OCI-LY7 (cell line): Measurements from ENCODE around the gene NAV2. TPM values are rescaled to one million over a fixed set of nuclear protein-coding genes. Genes with fewer than 3 reads are reported as not detected.

Source experiments
- BruUV-seq: library from RNA; stranded (reverse); fragments of 400-500 nt; replicated peaks from 2 replicates; lab custom pipeline; 2021; lab: Mats Ljungman, UMichigan
- CTCF ChIA-PET: fragments of 300-600 bp; sonication (Branson Sonifier 250); formaldehyde crosslinking; loops from one replicate; lab custom pipeline; 2022; ENCODE audit warnings: antibody characterized with exemption; ENCODE audit not compliant: unreplicated experiment; lab: Charles Lee
- POLR2A ChIA-PET: fragments of 300-600 bp; sonication (Branson Sonifier 250); formaldehyde crosslinking; loops from one replicate; lab custom pipeline; 2022; ENCODE audit warnings: antibody characterized with exemption; lab: Charles Lee
- DNase-seq: peaks from one replicate; pipeline ENCODE4 v3.0.0-alpha.2; 2015; ENCODE audit warnings: low spot score
- H2AFZ ChIP-seq: fragments of 200-600 bp; sonication (generic), shearing (Covaris generic); 2 replicates; pipeline ENCODE4 v1.6.1; 2014; ENCODE audit warnings: mild to moderate bottlenecking, antibody characterized with exemption, low read length, moderate library complexity
- H3K27ac ChIP-seq: fragments of 200-600 bp; sonication (generic); 2 replicates; pipeline ENCODE4 v1.5.1; 2014; ENCODE audit warnings: mixed run types, low read depth, mild to moderate bottlenecking, moderate library complexity, low read length, inconsistent platforms; ENCODE audit not compliant: poor library complexity, severe bottlenecking
- H3K36me3 ChIP-seq: fragments of 200-600 bp; sonication (generic); 2 replicates; pipeline ENCODE4 v1.6.1; 2014; ENCODE audit warnings: mild to moderate bottlenecking, antibody characterized with exemption, low read length, moderate library complexity, mixed read lengths; ENCODE audit not compliant: insufficient read depth
- H3K4me1 ChIP-seq: fragments of 200-600 bp; sonication (generic); 2 replicates; pipeline ENCODE4 v1.5.1; 2014; ENCODE audit warnings: mild to moderate bottlenecking, low read length; ENCODE audit not compliant: insufficient read depth, poor library complexity, severe bottlenecking
- H3K4me2 ChIP-seq: fragments of 200-600 bp; sonication (generic); 2 replicates; pipeline ENCODE4 v1.6.1; 2014; ENCODE audit warnings: mild to moderate bottlenecking, low read length
- H3K4me3 ChIP-seq: fragments of 200-600 bp; sonication (generic); 2 replicates; pipeline ENCODE4 v1.5.1; 2014; ENCODE audit warnings: mild to moderate bottlenecking, low read depth, low read length; ENCODE audit not compliant: poor library complexity, severe bottlenecking
- H3K79me2 ChIP-seq: fragments of 200-600 bp; sonication (generic); 2 replicates; pipeline ENCODE4 v1.6.1; 2016; ENCODE audit warnings: low read depth, mild to moderate bottlenecking, low read length, moderate library complexity, mixed read lengths; ENCODE audit not compliant: insufficient read depth
- H3K9me2 ChIP-seq: fragments of 200-600 bp; sonication (generic); 2 replicates; pipeline ENCODE4 v1.6.1; 2016; ENCODE audit warnings: mild to moderate bottlenecking, low read length, mixed read lengths; ENCODE audit not compliant: insufficient read depth
- H3K9me3 ChIP-seq: fragments of 200-600 bp; sonication (generic); 2 replicates; pipeline ENCODE4 v1.6.1; 2014; ENCODE audit warnings: mild to moderate bottlenecking, mixed run types, low read length, mixed read lengths
- H4K20me1 ChIP-seq: fragments of 200-600 bp; sonication (generic); 2 replicates; pipeline ENCODE4 v1.6.1; 2014; ENCODE audit warnings: mild to moderate bottlenecking, antibody characterized with exemption, low read length, moderate library complexity, mixed read lengths; ENCODE audit not compliant: insufficient read depth
- CTCF ChIP-seq: fragments of 200-600 bp; sonication (generic); conservative IDR thresholded peaks from 2 replicates; pipeline ENCODE4 v1.5.1; 2014; ENCODE audit warnings: mild to moderate bottlenecking, antibody characterized with exemption, low read length, moderate library complexity, mixed read lengths
- EZH2phosphoT487 ChIP-seq: fragments of 200-600 bp; sonication (generic); IDR thresholded peaks from 2 replicates; pipeline ENCODE4 v1.6.1; 2018; ENCODE audit warnings: low read depth, borderline replicate concordance, mild to moderate bottlenecking, mixed run types, antibody characterized with exemption, low read length, moderate library complexity, mixed read lengths
- intact Hi-C: fragments of 100-400 bp; cut with micrococcal nuclease; formaldehyde crosslinking; loops from one replicate; pipeline ENCODE4 v1.10.0; 2022; ENCODE audit not compliant: unreplicated experiment
- total RNA-seq, 2 experiments: library from RNA; depleted of rRNA in 1 of 2; stranded (reverse); fragments of >200 nt in 1 of 2; shearing (Covaris generic) in 1 of 2; gene quantifications; 2 replicates each; pipeline ENCODE4 v1.2.3, GENCODE V29; 2014 to 2022

NAV2 gene
- total RNA-seq, 2 experiments from 2014 or later = 0.06 to 0.68 TPM

- Histone ChIP-seq H3K79me2 (no peaks in the 10 kb centered on the region), H3K9me3 (no peaks in the 10 kb centered on the region), H3K27ac (no peak overlapping the region), H3K36me3 (no peaks in the 10 kb centered on the region), H3K4me2 (no peak overlapping the region), H3K4me3 (no peak overlapping the region), H4K20me1 (no peaks in the 10 kb centered on the region), H2AFZ (no peak overlapping the region), H3K9me2 (no peaks in the 10 kb centered on the region), H3K4me1 (no peaks in the 10 kb centered on the region)
- no peak for DNase-seq
- BruUV-seq = no TSS peak
- no peak for TF ChIP-seq EZH2phosphoT487
- intact Hi-C loops = no loop called here
- ChIA-PET CTCF (no interaction called here), POLR2A (no interaction called here)
Measured at GRCh38 chr11:20067665-20068064, 355.0 kb downstream of the NAV2 start.

GRCh38 chr11:20068691-20069090, 356.1 kb downstream of the NAV2 start:
- no peaks in the 10 kb centered on the region for H3K9me2 ChIP-seq
- no peak overlapping the region for H3K27ac ChIP-seq
- ChIA-PET POLR2A (interaction anchor here (0.6 kb wide), 1 partner anchor 14 kb away, joined by 3 read pairs; no protein-coding TSS in a partner anchor), CTCF (no interaction called here)
- H2AFZ ChIP-seq = no peak overlapping the region
- H3K4me3 ChIP-seq = no peak overlapping the region
- TF ChIP-seq EZH2phosphoT487 (no peak), CTCF (no peak)
- H3K9me3 ChIP-seq = no peaks in the 10 kb centered on the region
- no peak overlapping the region for H3K4me2 ChIP-seq
- no peaks in the 10 kb centered on the region for H3K79me2 ChIP-seq
- BruUV-seq = no TSS peak
- DNase-seq = no peak
- no peaks in the 10 kb centered on the region for H4K20me1 ChIP-seq
- no peaks in the 10 kb centered on the region for H3K36me3 ChIP-seq
- intact Hi-C loops = no loop called here
- no peaks in the 10 kb centered on the region for H3K4me1 ChIP-seq

- Histone ChIP-seq H2AFZ (no peak overlapping the region), H4K20me1 (no peaks in the 10 kb centered on the region), H3K4me2 (no peak overlapping the region), H3K4me3 (no peak overlapping the region), H3K79me2 (no peaks in the 10 kb centered on the region), H3K4me1 (no peaks in the 10 kb centered on the region), H3K9me3 (no peaks in the 10 kb centered on the region), H3K36me3 (no peaks in the 10 kb centered on the region), H3K27ac (no peak overlapping the region), H3K9me2 (no peaks in the 10 kb centered on the region)
- ChIA-PET CTCF (interaction anchor here (0.6 kb wide), 1 partner anchor 580 kb away, joined by 6 read pairs; no protein-coding TSS in a partner anchor), POLR2A (no interaction called here)
- no TSS peak for BruUV-seq
- no peak for TF ChIP-seq EZH2phosphoT487
- TF ChIP-seq CTCF = no peak
- intact Hi-C loops = no loop called here
- DNase-seq = no peak
Measured at GRCh38 chr11:20070459-20070858, 357.8 kb downstream of the NAV2 start.
